Measurements from ENCODE around the gene TPP2. TPM values are rescaled to one million over a fixed set of nuclear protein-coding genes. Genes with fewer than 3 reads are reported as not detected.

TPP2 gene
- 29.3 TPM for total RNA-seq
- long read RNA-seq, full-length matches to known transcripts: 41 of 55 reads
- long read RNA-seq, partial matches to known transcripts: 5 of 55 reads
- long read RNA-seq, other reads (novel, unspliced or antisense): 9 of 55 reads

- ATAC-seq (ENCODE audit: poor library complexity) (peak; percentile 97), DNase-seq (peak; percentile 100)
- intact Hi-C loops (cut with DNase I): no loop called here
These were observed at the start of gene TPP2 for GRCh38 chr13:102596147-102597028. TPP2 (plus strand) TSS chr13:102596986; CDS start chr13:102597039, 53 bp downstream.

- DNase-seq (no peak), ATAC-seq (ENCODE audit: poor library complexity) (no peak)
- intact Hi-C loops (cut with DNase I): no loop called here
These were observed 48.0 kb upstream of the TPP2 start for GRCh38 chr13:102548811-102549210.

DNA sequence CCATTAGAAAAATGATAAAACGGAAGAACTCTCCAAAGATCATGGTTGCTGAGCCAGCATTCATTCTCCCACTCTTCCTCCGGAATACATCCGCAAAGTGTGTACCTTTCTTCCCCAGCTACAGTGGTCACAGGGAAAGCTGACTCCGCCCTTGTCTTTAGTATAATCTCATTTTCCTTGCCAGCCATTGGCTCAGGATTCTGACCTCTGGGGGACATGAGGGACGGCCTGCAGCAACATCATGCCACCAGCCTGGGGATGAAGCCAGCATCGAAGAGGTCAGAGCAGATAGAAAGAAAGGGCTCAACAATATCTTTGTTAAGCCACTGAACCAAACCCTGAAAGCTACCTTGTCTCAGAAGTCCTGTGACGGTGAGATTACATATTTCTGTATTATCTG, 46.3 kb upstream of the TPP2 start:
- DNase-seq: no peak
- intact Hi-C loops (cut with DNase I): loop anchor here (5.0 kb wide), 1 partner anchor 608 kb away; no protein-coding TSS in a partner anchor
- ATAC-seq (ENCODE audit: poor library complexity): no peak

DNA sequence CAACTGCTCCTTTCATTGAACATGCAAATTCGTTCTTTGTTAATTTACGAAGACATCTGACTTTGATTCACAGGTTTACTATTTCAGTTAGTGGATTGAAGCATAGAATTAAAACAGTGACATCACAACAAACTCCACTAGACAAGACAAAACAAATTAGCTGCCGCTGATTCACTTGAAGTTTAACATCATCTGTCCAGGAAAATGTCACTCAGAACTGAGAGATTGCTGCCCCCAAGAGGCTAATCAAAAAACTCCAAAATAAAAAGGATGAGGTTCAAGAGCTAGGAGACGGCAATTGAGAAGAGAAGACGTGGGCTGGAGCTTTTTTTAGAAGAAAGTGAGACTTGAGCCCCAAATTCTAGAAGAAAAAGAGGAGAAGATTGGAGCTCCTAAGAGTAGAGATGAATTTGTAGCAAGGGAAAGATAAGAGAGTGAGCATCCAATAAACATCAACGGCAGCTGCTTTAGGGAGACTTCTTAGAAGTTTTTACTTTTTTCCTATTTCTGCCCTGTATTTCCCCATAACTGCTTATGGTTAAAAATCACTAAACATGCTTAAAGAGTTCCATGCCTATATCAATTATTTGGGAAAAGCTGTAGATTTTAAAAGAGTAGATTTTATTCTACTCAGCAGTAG, 40.8 kb upstream of the TPP2 start:
- no peak for DNase-seq
- intact Hi-C loops (cut with DNase I): no loop called here
- ATAC-seq (ENCODE audit: poor library complexity): peak; percentile 57

- intact Hi-C loops (cut with DNase I): no loop called here
- ATAC-seq (ENCODE audit: poor library complexity) (no peak), DNase-seq (no peak)
These were observed 40.0 kb upstream of the TPP2 start for GRCh38 chr13:102556806-102557205.

GRCh38 chr13:102558029-102558428, 38.8 kb upstream of the TPP2 start:
- intact Hi-C loops (cut with DNase I): no loop called here
- DNase-seq (no peak), ATAC-seq (ENCODE audit: poor library complexity) (no peak)

DNA sequence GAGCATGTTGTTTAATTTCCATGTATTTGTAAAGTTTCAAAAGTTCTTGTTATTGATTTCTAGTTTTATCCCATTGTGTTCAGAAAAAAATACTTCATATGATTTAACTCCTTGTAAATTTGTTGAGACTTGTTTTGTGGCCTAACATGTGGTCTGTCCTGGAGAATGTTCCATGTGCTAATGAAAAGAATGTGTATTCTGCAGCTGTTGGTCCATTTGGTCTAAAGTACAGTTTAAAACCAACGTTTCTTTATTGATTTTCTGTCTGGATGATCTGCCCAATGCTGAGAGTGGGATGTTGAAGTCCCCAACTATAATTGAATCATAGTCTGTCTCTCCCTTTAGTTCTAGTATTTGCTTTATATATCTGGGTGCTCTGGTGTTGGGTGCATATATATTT, 34.9 kb upstream of the TPP2 start:
- ATAC-seq (ENCODE audit: poor library complexity) (no peak), DNase-seq (no peak)
- intact Hi-C loops (cut with DNase I): no loop called here

- DNase-seq: no peak
- intact Hi-C loops (cut with DNase I): no loop called here
- ATAC-seq (ENCODE audit: poor library complexity): no peak
These were observed 33.5 kb upstream of the TPP2 start for GRCh38 chr13:102563267-102563666.

- ATAC-seq (ENCODE audit: poor library complexity): no peak
- intact Hi-C loops (cut with DNase I): no loop called here
These were observed 32.2 kb upstream of the TPP2 start for GRCh38 chr13:102564564-102564963.

GRCh38 chr13:102566513-102566912, 30.3 kb upstream of the TPP2 start:
- ATAC-seq (ENCODE audit: poor library complexity): no peak
- no peak for DNase-seq
- intact Hi-C loops (cut with DNase I): no loop called here

More at GRCh38 chr13:102564564-102564963, 32.2 kb upstream of the TPP2 start:
- no peak for DNase-seq

DNA sequence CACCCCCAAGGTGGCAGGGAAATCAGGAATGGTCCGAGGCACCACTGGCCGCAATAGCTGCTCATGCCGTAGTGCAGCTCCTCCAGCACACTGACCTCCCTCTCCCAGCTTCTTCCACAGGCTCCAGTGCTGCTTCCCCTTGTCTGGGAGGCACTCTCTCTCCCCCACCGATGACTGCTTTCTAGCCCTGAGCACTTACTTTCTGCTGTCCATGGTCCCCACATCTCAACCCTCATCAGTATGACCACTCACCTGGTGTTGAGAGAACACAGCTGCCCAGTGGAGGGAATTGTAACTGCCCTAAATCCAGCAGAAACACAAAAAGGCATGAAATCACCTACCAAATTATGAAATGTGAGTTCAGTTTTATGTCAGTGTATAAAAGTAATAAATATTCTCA, 28.9 kb upstream of the TPP2 start:
- ATAC-seq (ENCODE audit: poor library complexity) (no peak), DNase-seq (no peak)
- intact Hi-C loops (cut with DNase I): no loop called here

GRCh38 chr13:102569488-102569887, 27.3 kb upstream of the TPP2 start:
- DNase-seq (no peak), ATAC-seq (ENCODE audit: poor library complexity) (no peak)
- intact Hi-C loops (cut with DNase I): no loop called here

DNA sequence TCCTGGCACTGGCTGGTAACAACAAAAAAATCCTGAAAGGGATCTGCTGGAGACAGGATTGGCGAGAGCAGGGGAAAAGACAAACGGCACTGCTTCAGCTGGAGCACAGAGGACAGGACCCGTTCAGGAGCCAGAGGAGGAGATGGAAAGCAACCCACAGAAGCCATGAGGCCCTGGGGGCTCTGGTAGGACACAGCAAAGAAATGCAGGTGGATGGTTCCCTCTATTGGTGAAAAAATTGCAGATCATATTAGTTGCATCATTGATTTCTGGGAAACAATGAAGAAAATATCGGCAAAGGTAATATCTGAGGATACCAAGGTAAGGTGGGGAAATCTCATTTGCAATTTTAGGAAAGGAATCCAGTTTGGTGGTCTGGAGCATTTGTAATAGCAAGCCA, 25.7 kb upstream of the TPP2 start:
- no peak for ATAC-seq (ENCODE audit: poor library complexity)
- DNase-seq: no peak
- intact Hi-C loops (cut with DNase I): no loop called here

DNA sequence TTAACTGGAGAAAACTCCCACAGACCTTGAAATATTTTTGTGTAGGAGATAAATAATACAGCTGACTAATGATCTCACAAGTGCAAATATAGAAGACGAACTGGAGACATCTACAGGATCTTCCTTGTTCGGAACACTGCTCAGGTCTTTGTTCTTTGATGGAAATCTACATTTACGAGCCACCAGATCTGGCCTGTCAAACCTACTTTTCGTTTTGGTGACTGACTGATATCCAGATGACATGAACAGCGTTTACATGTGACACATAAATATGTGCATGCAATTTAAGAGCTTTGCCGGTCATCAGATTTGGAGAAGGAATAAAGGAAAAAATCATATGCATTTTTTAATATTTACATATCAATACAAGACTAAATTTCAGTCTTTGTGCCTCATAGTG, 24.5 kb upstream of the TPP2 start:
- ATAC-seq (ENCODE audit: poor library complexity) (no peak), DNase-seq (no peak)
- intact Hi-C loops (cut with DNase I): no loop called here

DNA sequence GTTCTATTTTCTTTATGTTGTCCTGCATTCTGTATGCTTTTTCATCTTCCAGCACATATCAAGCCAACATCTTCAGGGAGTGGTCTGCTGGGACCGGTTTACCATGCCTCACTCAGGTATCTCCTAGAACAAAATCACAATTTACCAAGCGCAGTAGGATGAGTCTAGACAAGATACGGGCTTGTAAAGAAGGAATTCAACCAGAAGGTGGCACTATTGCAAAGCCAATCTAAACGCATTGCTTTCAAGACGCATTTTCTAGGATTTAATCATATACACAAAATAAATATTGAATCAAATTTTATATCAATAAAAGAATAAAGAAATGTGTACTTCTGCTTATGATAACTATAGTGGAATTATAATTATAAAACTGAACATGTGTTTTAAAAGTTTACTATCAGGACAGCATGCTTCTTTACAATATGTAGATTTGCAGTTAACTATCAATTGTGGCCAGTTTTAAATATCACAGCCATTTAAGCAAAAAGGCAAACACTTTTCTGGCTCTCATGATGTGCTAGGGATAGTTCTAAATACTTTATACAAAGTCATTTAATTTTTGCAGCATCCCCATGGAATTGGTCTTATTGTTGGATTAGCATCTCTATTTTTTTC, 16.1 kb upstream of the TPP2 start:
- peak; percentile 78 for ATAC-seq (ENCODE audit: poor library complexity)
- DNase-seq: no peak
- intact Hi-C loops (cut with DNase I): loop anchor here (5.0 kb wide), 1 partner anchor 267 kb away; the partner anchor contains the start of gene ERCC5

DNA sequence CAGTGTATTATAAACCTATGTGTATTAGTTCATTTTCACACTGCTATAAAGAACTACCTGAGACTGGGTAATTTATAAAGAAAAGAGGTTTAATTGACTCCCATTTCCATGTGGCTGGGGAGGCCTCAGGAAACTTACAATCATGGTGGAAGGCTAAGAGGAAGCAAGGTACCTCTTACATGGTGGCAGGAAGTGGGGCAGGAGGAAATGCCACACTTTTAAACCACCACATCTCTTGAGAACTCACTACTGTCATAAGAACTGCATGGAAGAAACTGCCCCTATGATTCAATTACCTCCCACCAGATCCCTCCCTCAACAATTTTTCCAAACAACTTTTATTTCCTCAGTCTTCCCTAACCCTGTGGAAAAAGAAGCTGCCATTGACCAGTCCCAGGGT, 14.5 kb upstream of the TPP2 start:
- intact Hi-C loops (cut with DNase I): loop anchor here (5.0 kb wide), 1 partner anchor 265 kb away; the partner anchor contains the start of gene ERCC5

DNA sequence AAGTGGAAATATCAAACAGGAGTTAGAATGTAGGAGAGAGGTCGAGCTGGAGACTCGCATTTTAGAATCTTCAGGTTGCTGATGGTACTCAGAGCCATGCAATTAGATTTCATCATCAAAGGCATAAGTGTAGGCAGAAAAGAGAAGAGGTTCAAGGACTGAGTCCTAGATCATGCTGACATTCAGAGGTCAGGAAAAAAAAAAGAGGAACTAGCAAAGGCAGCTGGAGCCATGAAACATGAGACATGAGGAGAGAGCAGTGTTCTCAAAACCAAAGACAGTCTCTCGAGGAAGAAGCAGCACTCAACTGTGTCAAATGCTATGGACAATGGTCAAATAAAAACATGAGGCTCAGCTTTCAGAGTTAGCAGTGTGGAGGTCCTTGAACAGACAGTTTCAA, 12.4 kb upstream of the TPP2 start:
- DNase-seq (no peak), ATAC-seq (ENCODE audit: poor library complexity) (peak; percentile 73)
- intact Hi-C loops (cut with DNase I): loop anchor here (5.0 kb wide), 1 partner anchor 263 kb away; the partner anchor contains the start of gene ERCC5

More for the DNA sequence above, 14.5 kb upstream of the TPP2 start:
- no peak for DNase-seq
- ATAC-seq (ENCODE audit: poor library complexity): no peak

DNA sequence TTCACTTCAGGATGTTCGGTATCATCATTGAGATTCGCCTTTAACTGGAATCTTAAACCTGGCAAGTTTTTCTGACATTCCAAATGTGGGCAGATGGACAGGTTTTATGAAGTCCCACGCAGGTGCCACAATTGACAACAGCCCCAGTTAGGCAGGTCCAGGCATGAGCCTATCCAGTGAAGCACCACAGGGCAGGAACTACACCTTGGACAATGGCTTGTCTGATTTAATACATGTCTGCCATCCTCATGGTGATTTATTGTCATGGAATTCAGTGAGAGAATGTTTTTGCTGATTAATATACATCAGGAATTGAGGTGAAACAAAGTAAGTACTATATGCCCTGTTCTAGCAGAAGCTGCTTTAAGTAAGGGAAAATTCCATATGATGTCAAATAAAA, 10.2 kb upstream of the TPP2 start:
- ATAC-seq (ENCODE audit: poor library complexity) (no peak), DNase-seq (no peak)
- intact Hi-C loops (cut with DNase I): no loop called here

GRCh38 chr13:102587916-102588315, 8.9 kb upstream of the TPP2 start:
- ATAC-seq (ENCODE audit: poor library complexity): no peak
- no peak for DNase-seq
- intact Hi-C loops (cut with DNase I): no loop called here

Data from Right ventricle myocardium superior (tissue), 1 donor.